HepG2 (cell line): ENCODE data around the gene PSMB3. TPM values are rescaled to one million over a fixed set of nuclear protein-coding genes. Genes with fewer than 3 reads are reported as not detected.

Source experiments
- AHR ChIP-seq: IDR thresholded peaks from 2 replicates; pipeline ENCODE4 v1.6.1; 2018; ENCODE audit warnings: missing genetic modification reagents, missing compliant biosample characterization
- ATF7-NPFF ChIP-seq: sonication (generic); formaldehyde crosslinking; IDR thresholded peaks from 2 replicates; pipeline ENCODE4 v1.8.1; 2023; ENCODE audit warnings: mild to moderate bottlenecking, low read depth, missing genetic modification reagents, moderate library complexity
- CCDC6 ChIP-seq: sonication (generic); formaldehyde crosslinking; IDR thresholded peaks from 2 replicates; pipeline ENCODE4 v1.8.1; 2022; ENCODE audit warnings: mild to moderate bottlenecking, missing genetic modification reagents, moderate library complexity
- CREB3 ChIP-seq: sonication (generic); formaldehyde crosslinking; IDR thresholded peaks from 2 replicates; pipeline ENCODE4 v1.5.0; 2020; ENCODE audit warnings: missing genetic modification reagents
- DRAP1 ChIP-seq: IDR thresholded peaks from 2 replicates; pipeline ENCODE4 v1.6.1; 2016; ENCODE audit warnings: missing genetic modification reagents, missing compliant biosample characterization
- GRHL1 ChIP-seq: sonication (generic); formaldehyde crosslinking; conservative IDR thresholded peaks from 2 replicates; pipeline ENCODE4 v1.8.0; 2022; ENCODE audit warnings: missing genetic modification reagents
- IRX3 ChIP-seq: sonication (generic); formaldehyde crosslinking; IDR thresholded peaks from 2 replicates; pipeline ENCODE4 v1.8.1; 2023; ENCODE audit warnings: mild to moderate bottlenecking, low read depth, missing genetic modification reagents, borderline replicate concordance
- KLF11 ChIP-seq: IDR thresholded peaks from 2 replicates; pipeline ENCODE4 v1.6.1; 2016; ENCODE audit warnings: missing compliant biosample characterization
- KLF16 ChIP-seq, 2 experiments: sonication (generic) in 1 of 2; formaldehyde crosslinking in 1 of 2; IDR thresholded peaks; 2 replicates each; pipeline versions ENCODE4 v1.6.1 to v1.8.0; 2016 to 2023; ENCODE audit warnings: missing genetic modification reagents in 2 of 2, missing compliant biosample characterization in 1 of 2
- MXD4 ChIP-seq: IDR thresholded peaks from 2 replicates; pipeline ENCODE4 v1.6.1; 2016; ENCODE audit warnings: mild to moderate bottlenecking, missing biosample characterization, missing genetic modification reagents
- NFIC ChIP-seq: IDR thresholded peaks from 2 replicates; pipeline ENCODE4 v1.6.1; 2012; ENCODE audit warnings: mild to moderate bottlenecking, low read length, inconsistent platforms
- PHF5A ChIP-seq: IDR thresholded peaks from one replicate; pipeline ENCODE4 v1.6.1; 2018; ENCODE audit warnings: low read depth, missing genetic modification reagents; ENCODE audit not compliant: unreplicated experiment
- PHF8 ChIP-seq: sonication (generic); formaldehyde crosslinking; IDR thresholded peaks from 2 replicates; pipeline ENCODE4 v1.5.0; 2020; ENCODE audit warnings: missing genetic modification reagents
- PREB ChIP-seq: sonication (generic); formaldehyde crosslinking; IDR thresholded peaks from 2 replicates; pipeline ENCODE4 v1.4.0; 2020; ENCODE audit warnings: missing genetic modification reagents
- RXRA ChIP-seq: sonication (generic); formaldehyde crosslinking; IDR thresholded peaks from 2 replicates; pipeline ENCODE4 v1.5.1; 2020; ENCODE audit warnings: missing genetic modification reagents
- SMAD3 ChIP-seq: sonication (generic); formaldehyde crosslinking; IDR thresholded peaks from 2 replicates; pipeline ENCODE4 v1.4.0; 2020; ENCODE audit warnings: missing genetic modification reagents
- SOX6 ChIP-seq, 2 experiments: fragments of 450-650 bp in 1 of 2; sonication (generic) in 1 of 2; formaldehyde crosslinking in 1 of 2; IDR thresholded peaks; 2 replicates each; pipeline versions ENCODE4 v1.4.0 to v1.6.1; 2017 to 2020; ENCODE audit warnings: antibody characterized with exemption in 1 of 2, mild to moderate bottlenecking in 1 of 2, missing genetic modification reagents in 1 of 2
- TEAD2 ChIP-seq: sonication (generic); formaldehyde crosslinking; IDR thresholded peaks from 2 replicates; pipeline ENCODE4 v1.9.0; 2021; ENCODE audit warnings: missing genetic modification reagents
- XRCC5 ChIP-seq: fragments of 200-400 bp; formaldehyde crosslinking; optimal IDR thresholded peaks from 2 replicates; pipeline ENCODE3; 2017; ENCODE audit warnings: mild to moderate bottlenecking, low read length
- ZFY ChIP-seq: sonication (generic); formaldehyde crosslinking; IDR thresholded peaks from 2 replicates; pipeline ENCODE4 v1.4.0; 2020; ENCODE audit warnings: missing genetic modification reagents
- ZMYM2 ChIP-seq: sonication (generic); formaldehyde crosslinking; IDR thresholded peaks from 2 replicates; pipeline ENCODE4 v1.8.0; 2022; ENCODE audit warnings: mild to moderate bottlenecking, missing genetic modification reagents
- ZNF24 ChIP-seq: fragments of 450-650 bp; IDR thresholded peaks from 2 replicates; pipeline ENCODE4 v1.6.1; 2017; ENCODE audit warnings: antibody characterized with exemption, mild to moderate bottlenecking
- ZNF264 ChIP-seq: sonication (generic); formaldehyde crosslinking; IDR thresholded peaks from 2 replicates; pipeline ENCODE4 v1.4.0; 2020; ENCODE audit warnings: missing genetic modification reagents
- ZNF782 ChIP-seq: sonication (generic); formaldehyde crosslinking; IDR thresholded peaks from 2 replicates; pipeline ENCODE4 v1.4.0; 2020; ENCODE audit warnings: missing genetic modification reagents, mild to moderate bottlenecking, borderline replicate concordance
- polyA plus RNA-seq, 8 experiments: library from polyadenylated mRNA; depleted of rRNA in 3 of 8; stranded (reverse) in 7 of 8; unstranded in 1 of 8; fragments of >200 nt; fragmentation: Illumina TruSeq in 4 of 8; extraction: Trizol in 4 of 8; gene quantifications; 2 replicates each; pipeline versions ENCODE4 v1.2.1 to v1.2.3, GENCODE V29; 2011 to 2016; ENCODE audit warnings: low read depth in 4 of 8, missing spikeins in 1 of 8, mixed read lengths in 1 of 8; ENCODE audit not compliant: insufficient read depth in 1 of 8
- total RNA-seq, 5 experiments: library from RNA; depleted of rRNA; stranded (reverse); fragments of >200 nt; fragmentation: Illumina TruSeq; extraction: Trizol; gene quantifications; 2 replicates each; pipeline ENCODE4 v1.2.3, GENCODE V29; 2016; ENCODE audit warnings: low read depth in 1 of 5
- TF ChIP-seq, protein P1 (sequence below): IDR thresholded peaks from 2 replicates; pipeline ENCODE4 v1.6.1; 2018; ENCODE audit warnings: missing genetic modification reagents
- TF ChIP-seq, protein P2 (sequence below): sonication (generic); formaldehyde crosslinking; IDR thresholded peaks from 2 replicates; pipeline ENCODE4 v1.4.0; 2020; ENCODE audit warnings: missing genetic modification reagents

Gene PSMB3
- total and polyA plus RNA-seq, 2 of the 13 experiments (the other 11 are each of a cell fraction or from before 2014, with no cell fraction given): 366 to 517 TPM

DNA sequence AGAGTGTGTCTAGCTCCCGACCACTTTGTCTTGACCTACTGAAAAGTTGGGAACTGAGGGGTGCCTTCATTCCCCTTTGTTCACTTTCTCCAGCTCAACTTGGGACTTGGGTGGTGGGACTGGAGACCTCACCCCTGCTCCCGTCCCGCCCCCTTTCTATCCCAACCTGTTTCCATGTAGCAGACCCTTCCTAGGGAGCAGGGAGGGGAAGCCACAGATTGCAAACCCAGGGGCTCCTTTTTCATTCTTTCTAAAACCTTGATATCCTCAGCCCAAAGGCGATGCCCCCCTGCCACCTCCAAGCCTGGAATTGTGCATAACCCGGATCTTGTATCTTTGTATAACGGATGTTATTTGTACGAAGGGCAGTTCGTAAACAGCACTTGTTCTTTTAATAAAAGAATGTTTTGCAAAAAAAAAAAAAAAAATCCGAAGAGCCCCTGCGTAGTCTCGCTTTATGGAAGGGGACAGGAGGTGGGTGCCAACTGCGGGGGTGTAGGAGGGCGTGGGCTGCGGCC lies 23.1 kb upstream of the PSMB3 start (continued):
- TF ChIP-seq ZNF264 (no peak), PHF5A (CRISPR knock-in tag) (no peak), MXD4 (CRISPR knock-in tag) (no peak), XRCC5 (no peak), NFIC (0 out of 2 replicates have a peak, but pooled peaks have one; percentile 22), PHF8 (CRISPR knock-in tag) (no peak), KLF16 (CRISPR knock-in tag; IDR thresholded peaks at IDR 0.05) (no peak), IRX3 (no peak), CREB3 (no peak), ZFY (no peak), ZMYM2 (CRISPR knock-in tag) (no peak), SMAD3 (CRISPR knock-in tag) (no peak), AHR (CRISPR knock-in tag) (no peak), CCDC6 (no peak), PREB (CRISPR knock-in tag) (no peak), RXRA (CRISPR knock-in tag) (no peak), KLF11 (CRISPR knock-in tag) (0 out of 2 replicates have a peak, but pooled peaks have one; percentile 20), SOX6 (IDR thresholded peaks at IDR 0.05) (no peak), SOX6 (CRISPR knock-in tag; IDR thresholded peaks at IDR 0.05) (0 out of 2 replicates have a peak, but pooled peaks have one; percentile 25), ZNF24 (no peak), TEAD2 (CRISPR knock-in tag) (no peak), ATF7-NPFF (CRISPR knock-in tag) (no peak), DRAP1 (CRISPR knock-in tag) (no peak), GRHL1 (CRISPR knock-in tag) (no peak), ZNF782 (CRISPR knock-in tag) (no peak)
- TF ChIP-seq, protein P1, sequence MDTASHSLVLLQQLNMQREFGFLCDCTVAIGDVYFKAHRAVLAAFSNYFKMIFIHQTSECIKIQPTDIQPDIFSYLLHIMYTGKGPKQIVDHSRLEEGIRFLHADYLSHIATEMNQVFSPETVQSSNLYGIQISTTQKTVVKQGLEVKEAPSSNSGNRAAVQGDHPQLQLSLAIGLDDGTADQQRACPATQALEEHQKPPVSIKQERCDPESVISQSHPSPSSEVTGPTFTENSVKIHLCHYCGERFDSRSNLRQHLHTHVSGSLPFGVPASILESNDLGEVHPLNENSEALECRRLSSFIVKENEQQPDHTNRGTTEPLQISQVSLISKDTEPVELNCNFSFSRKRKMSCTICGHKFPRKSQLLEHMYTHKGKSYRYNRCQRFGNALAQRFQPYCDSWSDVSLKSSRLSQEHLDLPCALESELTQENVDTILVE (CRISPR knock-in tag): no peak
- TF ChIP-seq, protein P2, sequence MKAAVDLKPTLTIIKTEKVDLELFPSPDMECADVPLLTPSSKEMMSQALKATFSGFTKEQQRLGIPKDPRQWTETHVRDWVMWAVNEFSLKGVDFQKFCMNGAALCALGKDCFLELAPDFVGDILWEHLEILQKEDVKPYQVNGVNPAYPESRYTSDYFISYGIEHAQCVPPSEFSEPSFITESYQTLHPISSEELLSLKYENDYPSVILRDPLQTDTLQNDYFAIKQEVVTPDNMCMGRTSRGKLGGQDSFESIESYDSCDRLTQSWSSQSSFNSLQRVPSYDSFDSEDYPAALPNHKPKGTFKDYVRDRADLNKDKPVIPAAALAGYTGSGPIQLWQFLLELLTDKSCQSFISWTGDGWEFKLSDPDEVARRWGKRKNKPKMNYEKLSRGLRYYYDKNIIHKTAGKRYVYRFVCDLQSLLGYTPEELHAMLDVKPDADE: no peak
